Endothelial cell of umbilical vein (primary cell): Measurements from ENCODE around the gene MGLL. TPM values are rescaled to one million over a fixed set of nuclear protein-coding genes. Genes with fewer than 3 reads are reported as not detected.

ENCODE experiments used
- BruUV-seq: library from RNA; stranded (reverse); fragments of 400-500 nt; replicated peaks from 2 replicates; lab custom pipeline; 2021; lab: Mats Ljungman, UMichigan
- CTCF ChIA-PET: fragments of 300-600, 350-600 bp; sonication (Branson Sonifier 250); formaldehyde crosslinking; loops from one replicate; lab custom pipeline; 2021; ENCODE audit warnings: antibody characterized with exemption, inconsistent platforms; lab: Charles Lee
- POLR2A ChIA-PET: fragments of 300-600, 350-600 bp; sonication (Branson Sonifier 250); formaldehyde crosslinking; loops from one replicate; lab custom pipeline; 2021; ENCODE audit warnings: antibody characterized with exemption, inconsistent platforms; lab: Charles Lee
- DNase-seq: peaks from one replicate; pipeline ENCODE4 v3.0.0-alpha.2; 2011; ENCODE audit warnings: low read depth, low spot score
- FAIRE-seq: peaks from 2 replicates; lab custom pipeline; 2011; peaks lifted over from hg19 to GRCh38; lab: Jason Lieb, UNC
- H2AFZ ChIP-seq: 2 replicates; pipeline ENCODE4 v1.6.0; 2012; ENCODE audit warnings: low read depth, low read length, control low read depth, inconsistent platforms
- H3K27ac ChIP-seq: 2 replicates; pipeline ENCODE4 v1.5.1; 2011; ENCODE audit warnings: low read depth, mild to moderate bottlenecking, control low read depth, low read length, moderate library complexity; ENCODE audit not compliant: insufficient read depth
- H3K27me3 ChIP-seq, 2 experiments: 2 replicates each; pipeline versions ENCODE4 v1.6.0 to v1.6.1; 2011; ENCODE audit warnings: low read length in 2 of 2, mixed read lengths in 1 of 2; ENCODE audit not compliant: control insufficient read depth in 2 of 2, insufficient read depth in 2 of 2
- H3K36me3 ChIP-seq, 2 experiments: 2 replicates in 1 of 2; 3 replicates in 1 of 2; pipeline ENCODE4 v1.5.1; 2011; ENCODE audit warnings: low read length in 2 of 2, mild to moderate bottlenecking in 1 of 2, moderate library complexity in 1 of 2; ENCODE audit not compliant: control insufficient read depth in 2 of 2, insufficient read depth in 2 of 2; ENCODE audit errors: extremely low read depth in 1 of 2
- H3K4me1 ChIP-seq: 3 replicates; pipeline ENCODE4 v1.5.1; 2011; ENCODE audit warnings: mild to moderate bottlenecking, low read length; ENCODE audit not compliant: control insufficient read depth, insufficient read depth; ENCODE audit errors: extremely low read depth
- H3K4me2 ChIP-seq: 2 replicates; pipeline ENCODE4 v1.6.1; 2011; ENCODE audit warnings: low read length, control low read depth, mixed read lengths; ENCODE audit not compliant: insufficient read depth
- H3K4me3 ChIP-seq, 3 experiments: fragments of 200-600 bp in 1 of 3; sonication (generic), shearing (Covaris generic) in 1 of 3; replicated peaks in 1 of 3; 2 replicates each; pipeline ENCODE4 v1.5.1; 2011 to 2016; ENCODE audit warnings: control low read depth in 3 of 3, low read length in 3 of 3, mild to moderate bottlenecking in 2 of 3, inconsistent platforms in 1 of 3, low read depth in 1 of 3, moderate library complexity in 1 of 3; ENCODE audit not compliant: insufficient read depth in 1 of 3
- H3K79me2 ChIP-seq: 2 replicates; pipeline ENCODE4 v1.6.0; 2012; ENCODE audit warnings: low read length, inconsistent platforms; ENCODE audit not compliant: control insufficient read depth, insufficient read depth
- H3K9ac ChIP-seq: replicated peaks from 2 replicates; pipeline ENCODE3; 2011; ENCODE audit warnings: low read length, control low read depth; ENCODE audit not compliant: insufficient read depth; ENCODE audit errors: extremely low read depth
- H3K9me1 ChIP-seq: replicated peaks from 3 replicates; pipeline ENCODE4 v1.6.0; 2011; ENCODE audit warnings: mild to moderate bottlenecking, low read length; ENCODE audit not compliant: control insufficient read depth, insufficient read depth; ENCODE audit errors: extremely low read depth
- H3K9me3 ChIP-seq: replicated peaks from 2 replicates; pipeline ENCODE4 v1.5.1; 2012; ENCODE audit warnings: low read length, inconsistent platforms; ENCODE audit not compliant: control insufficient read depth, insufficient read depth
- H4K20me1 ChIP-seq: replicated peaks from 2 replicates; pipeline ENCODE3; 2011; ENCODE audit warnings: mild to moderate bottlenecking, low read length; ENCODE audit not compliant: control insufficient read depth, insufficient read depth; ENCODE audit errors: extremely low read depth
- CTCF ChIP-seq, 2 donors: IDR thresholded peaks; 1 replicate in 1 of 2; 2 replicates in 1 of 2; pipeline ENCODE4 v1.5.1; 2011; ENCODE audit warnings: low read length in 2 of 2, mild to moderate bottlenecking in 2 of 2, moderate library complexity in 2 of 2, control low read depth in 1 of 2, inconsistent platforms in 1 of 2, low read depth in 1 of 2; ENCODE audit not compliant: insufficient read depth in 1 of 2; ENCODE audit errors: extremely low read depth in 1 of 2
- EZH2 ChIP-seq: IDR thresholded peaks from 2 replicates; pipeline ENCODE4 v1.6.1; 2012; ENCODE audit warnings: borderline replicate concordance, low read depth, mild to moderate bottlenecking, moderate library complexity, low read length, inconsistent platforms; ENCODE audit not compliant: severe bottlenecking
- FOS ChIP-seq: IDR thresholded peaks from 2 replicates; pipeline ENCODE4 v1.6.1; 2011; ENCODE audit warnings: mild to moderate bottlenecking, low read length, moderate library complexity, borderline replicate concordance; ENCODE audit not compliant: insufficient read depth
- GATA2 ChIP-seq: IDR thresholded peaks from 2 replicates; pipeline ENCODE4 v1.7.0; 2011; ENCODE audit warnings: low read depth, mild to moderate bottlenecking, moderate library complexity, mixed read lengths, low read length; ENCODE audit not compliant: insufficient read length, insufficient read depth
- JUN ChIP-seq: IDR thresholded peaks from 2 replicates; pipeline ENCODE4 v1.6.1; 2011; ENCODE audit warnings: borderline replicate concordance, low read depth; ENCODE audit not compliant: insufficient read length, insufficient read depth
- MAX ChIP-seq: IDR thresholded peaks from 2 replicates; pipeline ENCODE4 v1.6.1; 2011; ENCODE audit not compliant: insufficient read depth, insufficient read length
- MYC ChIP-seq: IDR thresholded peaks from one replicate; pipeline ENCODE4 v1.6.1; 2011; ENCODE audit warnings: mild to moderate bottlenecking, low read depth, low read length
- POLR2A ChIP-seq: IDR thresholded peaks from 2 replicates; pipeline ENCODE4 v1.6.1; 2012; ENCODE audit warnings: low read depth, mild to moderate bottlenecking, control low read depth, low read length
- POLR2AphosphoS5 ChIP-seq: IDR thresholded peaks from 2 replicates; pipeline ENCODE4 v1.6.1; 2012; ENCODE audit warnings: low read depth, mild to moderate bottlenecking, control low read depth, low read length, moderate library complexity; ENCODE audit not compliant: insufficient read depth
- dilution Hi-C: fragments of 300-500 bp; cut with MboI; formaldehyde crosslinking; loops from one replicate; pipeline ENCODE4 v1.15.0; 2019; ENCODE audit warnings: low sequenced_read_pairs; ENCODE audit not compliant: extremely low pct_ligation_motif_present
- intact Hi-C: fragments of 100-400 bp; cut with micrococcal nuclease; formaldehyde crosslinking; loops from one replicate; pipeline ENCODE4 v1.10.0; 2022
- polyA plus RNA-seq, 4 experiments: library from polyadenylated mRNA; depleted of rRNA in 3 of 4; stranded (reverse) in 3 of 4; unstranded in 1 of 4; fragments of >200 nt; gene quantifications; 2 replicates each; pipeline versions ENCODE4 v1.2.1 to v1.2.3, GENCODE V29; 2011 to 2012; ENCODE audit warnings: missing spikeins in 1 of 4
- total RNA-seq: library from RNA; stranded (reverse); gene quantifications from 2 replicates; pipeline ENCODE4 v1.2.3, GENCODE V29; 2021

Gene MGLL
- total and polyA plus RNA-seq, 2 donors (not counting 3 experiments of a cell fraction or from before 2014, with no cell fraction given): 30.7 to 60.2 TPM

GRCh38 chr3:127840671-127841070 is 18.4 kb upstream of the MGLL start:
- ChIA-PET POLR2A (no interaction called here), CTCF (no interaction called here)
- no peak overlapping the region for H3K27ac ChIP-seq
- H3K36me3 ChIP-seq: no peaks in the 10 kb centered on the region
- BruUV-seq: no TSS peak
- H3K9me1 ChIP-seq: no peaks in the 10 kb centered on the region
- no peak overlapping the region for H3K4me3 ChIP-seq
- H3K9me3 ChIP-seq: no peaks in the 10 kb centered on the region
- dilution Hi-C loops: no loop called here
- intact Hi-C loops: no loop called here
- no peak overlapping the region for H3K9ac ChIP-seq
- FAIRE-seq (no peak), DNase-seq (no peak)
- no peak overlapping the region for H2AFZ ChIP-seq
- peaks cover 3 to 9% of the 10 kb centered on the region in 2 experiments for H3K27me3 ChIP-seq
- H3K4me1 ChIP-seq: no peaks in the 10 kb centered on the region
- H3K4me2 ChIP-seq: no peak overlapping the region
- no peaks in the 10 kb centered on the region for H4K20me1 ChIP-seq
- TF ChIP-seq POLR2AphosphoS5 (no peak), GATA2 (no peak), FOS (no peak), MYC (no peak), POLR2A (no peak), MAX (no peak), CTCF (IDR thresholded peaks at IDR 0.05; ENCODE audit: extremely low read depth in 1 of 2, insufficient read depth in 1 of 2, low read depth in 1 of 2, low read length in 2 of 2) (no peak), JUN (no peak), EZH2 (no peak)
- no peaks in the 10 kb centered on the region for H3K79me2 ChIP-seq
